ENCODE measurements around the gene CRTC1.

The CRTC1 gene

DNA sequence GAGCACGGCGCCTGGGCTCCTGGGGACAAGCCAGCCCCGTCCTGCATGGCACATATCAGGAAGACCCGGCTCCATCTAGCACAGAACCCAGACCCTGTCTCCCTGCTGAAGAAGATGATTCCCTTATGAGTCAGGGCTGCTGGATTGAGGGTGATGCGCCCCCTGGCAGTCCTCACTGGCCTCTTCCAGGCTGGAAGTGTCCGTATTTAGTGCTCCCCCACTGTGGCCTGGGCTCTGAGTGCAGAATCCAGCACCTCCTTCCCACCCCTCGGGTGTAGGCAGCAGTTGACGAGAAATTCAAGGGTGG lies 92.8 kb downstream of the CRTC1 start:
- no peak overlapping the region for H3K4me3 ChIP-seq (ENCODE audit: low read length)
- DNase-seq (ENCODE audit: low read depth) = peak; percentile 36
- TF ChIP-seq, protein P1, sequence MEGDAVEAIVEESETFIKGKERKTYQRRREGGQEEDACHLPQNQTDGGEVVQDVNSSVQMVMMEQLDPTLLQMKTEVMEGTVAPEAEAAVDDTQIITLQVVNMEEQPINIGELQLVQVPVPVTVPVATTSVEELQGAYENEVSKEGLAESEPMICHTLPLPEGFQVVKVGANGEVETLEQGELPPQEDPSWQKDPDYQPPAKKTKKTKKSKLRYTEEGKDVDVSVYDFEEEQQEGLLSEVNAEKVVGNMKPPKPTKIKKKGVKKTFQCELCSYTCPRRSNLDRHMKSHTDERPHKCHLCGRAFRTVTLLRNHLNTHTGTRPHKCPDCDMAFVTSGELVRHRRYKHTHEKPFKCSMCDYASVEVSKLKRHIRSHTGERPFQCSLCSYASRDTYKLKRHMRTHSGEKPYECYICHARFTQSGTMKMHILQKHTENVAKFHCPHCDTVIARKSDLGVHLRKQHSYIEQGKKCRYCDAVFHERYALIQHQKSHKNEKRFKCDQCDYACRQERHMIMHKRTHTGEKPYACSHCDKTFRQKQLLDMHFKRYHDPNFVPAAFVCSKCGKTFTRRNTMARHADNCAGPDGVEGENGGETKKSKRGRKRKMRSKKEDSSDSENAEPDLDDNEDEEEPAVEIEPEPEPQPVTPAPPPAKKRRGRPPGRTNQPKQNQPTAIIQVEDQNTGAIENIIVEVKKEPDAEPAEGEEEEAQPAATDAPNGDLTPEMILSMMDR (IDR thresholded peaks at IDR 0.05; ENCODE audit: insufficient read depth, low read depth, low read length, missing control alignments) = no peak

DNA sequence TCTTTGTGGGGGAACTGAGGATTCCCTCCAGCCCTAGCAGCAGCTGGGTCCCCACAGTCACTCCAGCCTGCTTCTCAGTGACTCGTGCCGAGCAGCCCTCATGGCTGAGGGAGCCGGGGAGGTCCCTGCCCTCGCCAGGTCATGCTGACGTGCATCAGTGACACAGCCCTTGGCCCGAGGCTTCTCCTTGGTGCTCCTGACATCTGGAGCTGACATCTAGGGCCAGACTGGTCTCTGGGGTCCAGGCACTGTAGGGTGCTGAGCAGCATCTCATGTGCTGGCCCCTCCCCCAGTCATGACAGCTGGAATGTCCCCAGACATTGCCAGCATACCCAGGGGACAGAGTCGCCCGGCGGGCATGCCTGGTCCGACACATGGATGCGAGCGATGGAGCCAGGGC lies 93.3 kb downstream of the CRTC1 start:
- H3K4me3 ChIP-seq (ENCODE audit: low read length) = no peak overlapping the region
- DNase-seq (ENCODE audit: low read depth) = peak; percentile 38
- TF ChIP-seq, protein P1 (IDR thresholded peaks at IDR 0.05; ENCODE audit: insufficient read depth, low read depth, low read length, missing control alignments) = no peak

DNA sequence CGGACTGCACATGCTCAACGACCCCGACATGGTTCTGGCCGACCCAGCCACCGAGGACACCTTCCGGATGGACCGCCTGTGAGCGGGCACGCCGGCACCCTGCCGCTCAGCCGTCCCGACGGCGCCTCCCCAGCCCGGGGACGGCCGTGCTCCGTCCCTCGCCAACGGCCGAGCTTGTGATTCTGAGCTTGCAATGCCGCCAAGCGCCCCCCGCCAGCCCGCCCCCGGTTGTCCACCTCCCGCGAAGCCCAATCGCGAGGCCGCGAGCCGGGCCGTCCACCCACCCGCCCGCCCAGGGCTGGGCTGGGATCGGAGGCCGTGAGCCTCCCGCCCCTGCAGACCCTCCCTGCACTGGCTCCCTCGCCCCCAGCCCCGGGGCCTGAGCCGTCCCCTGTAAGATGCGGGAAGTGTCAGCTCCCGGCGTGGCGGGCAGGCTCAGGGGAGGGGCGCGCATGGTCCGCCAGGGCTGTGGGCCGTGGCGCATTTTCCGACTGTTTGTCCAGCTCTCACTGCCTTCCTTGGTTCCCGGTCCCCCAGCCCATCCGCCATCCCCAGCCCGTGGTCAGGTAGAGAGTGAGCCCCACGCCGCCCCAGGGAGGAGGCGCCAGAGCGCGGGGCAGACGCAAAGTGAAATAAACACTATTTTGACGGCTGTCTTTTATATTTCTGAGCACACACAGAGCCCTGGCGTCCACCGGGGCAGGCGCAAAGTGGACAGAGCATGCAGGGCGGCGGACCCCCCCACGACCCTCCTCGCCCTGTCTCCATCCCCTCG lies 94.0 kb downstream of the CRTC1 start:
- DNase-seq (ENCODE audit: low read depth) = no peak
- TF ChIP-seq, protein P1 (IDR thresholded peaks at IDR 0.05; ENCODE audit: insufficient read depth, low read depth, low read length, missing control alignments) = no peak
- no peak overlapping the region for H3K4me3 ChIP-seq (ENCODE audit: low read length)

DNA sequence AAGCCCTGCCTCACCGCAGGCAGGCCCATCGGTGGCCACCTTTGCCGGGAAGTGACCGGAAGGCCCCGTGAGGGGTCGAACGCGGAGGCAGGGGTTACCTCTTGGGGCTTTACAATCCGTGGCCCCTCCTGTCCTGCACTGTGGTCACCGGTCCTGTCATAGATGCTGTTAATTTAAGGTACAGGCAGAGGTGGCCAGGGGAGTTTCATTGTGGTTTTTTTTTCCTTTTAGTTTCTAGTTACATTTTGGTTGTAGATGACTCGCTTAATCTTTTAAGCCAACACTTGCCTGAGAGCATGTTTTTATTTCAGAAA lies 94.6 kb downstream of the CRTC1 start:
- TF ChIP-seq, protein P1 (IDR thresholded peaks at IDR 0.05; ENCODE audit: insufficient read depth, low read depth, low read length, missing control alignments) = no peak
- no peak overlapping the region for H3K4me3 ChIP-seq (ENCODE audit: low read length)
- no peak for DNase-seq (ENCODE audit: low read depth)

DNA sequence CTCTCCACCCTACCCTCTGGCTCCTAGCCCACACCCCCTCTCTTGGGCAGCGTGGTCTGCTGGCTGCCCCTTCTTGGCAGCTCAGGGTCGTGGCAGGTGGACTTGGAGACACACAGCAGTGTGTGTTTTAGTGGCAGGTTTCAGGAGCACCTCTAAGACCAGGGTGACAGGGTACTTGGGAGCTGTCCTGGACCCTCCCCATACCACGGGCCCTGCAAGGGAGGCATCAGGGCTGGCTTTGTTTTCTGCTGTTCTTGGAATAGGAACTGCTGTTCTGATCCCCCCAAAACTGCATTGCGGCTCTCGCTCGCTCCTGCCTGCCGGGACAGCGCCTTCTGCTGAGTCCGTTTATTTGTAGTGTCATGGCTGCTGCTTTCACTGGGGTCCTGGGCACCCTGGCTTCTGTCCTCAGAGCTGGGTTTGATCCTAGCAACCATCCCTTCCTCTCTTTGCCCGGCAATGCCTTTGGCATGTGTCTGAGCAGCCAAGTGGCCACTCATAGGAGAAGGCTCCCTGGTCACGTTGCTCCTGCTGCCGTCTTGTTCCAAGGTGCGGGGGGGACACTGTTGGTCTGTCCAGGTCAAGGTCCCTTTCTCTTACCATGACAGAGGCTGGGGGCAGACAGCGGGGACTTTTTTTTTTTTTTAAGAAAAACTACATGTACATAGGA lies 95.5 kb downstream of the CRTC1 start:
- no peak overlapping the region for H3K4me3 ChIP-seq (ENCODE audit: low read length)
- TF ChIP-seq, protein P1 (IDR thresholded peaks at IDR 0.05; ENCODE audit: insufficient read depth, low read depth, low read length, missing control alignments) = no peak
- DNase-seq (ENCODE audit: low read depth) = no peak

DNA sequence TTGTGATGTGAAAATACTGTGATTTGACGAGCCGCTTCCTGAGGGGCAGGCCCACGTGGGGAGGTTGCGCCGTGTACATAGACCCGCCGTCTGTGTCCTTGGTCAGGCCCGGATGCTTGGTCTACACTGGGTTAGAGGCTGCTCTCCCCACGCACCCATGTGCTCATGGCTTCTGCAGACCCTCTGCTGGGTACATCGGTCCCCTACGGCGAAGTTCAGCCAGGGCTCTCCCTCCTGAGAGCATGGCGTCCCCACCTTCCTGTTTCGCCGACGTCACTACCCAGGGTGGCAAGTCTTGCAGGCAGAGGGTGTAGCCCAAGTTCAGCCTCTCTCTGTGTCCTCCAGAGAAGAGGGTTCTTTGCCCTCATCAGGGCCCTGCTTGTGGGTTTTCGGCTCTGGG lies 96.6 kb downstream of the CRTC1 start:
- TF ChIP-seq, protein P1 (IDR thresholded peaks at IDR 0.05; ENCODE audit: insufficient read depth, low read depth, low read length, missing control alignments) = no peak
- no peak for DNase-seq (ENCODE audit: low read depth)
- H3K4me3 ChIP-seq (ENCODE audit: low read length) = no peak overlapping the region

DNA sequence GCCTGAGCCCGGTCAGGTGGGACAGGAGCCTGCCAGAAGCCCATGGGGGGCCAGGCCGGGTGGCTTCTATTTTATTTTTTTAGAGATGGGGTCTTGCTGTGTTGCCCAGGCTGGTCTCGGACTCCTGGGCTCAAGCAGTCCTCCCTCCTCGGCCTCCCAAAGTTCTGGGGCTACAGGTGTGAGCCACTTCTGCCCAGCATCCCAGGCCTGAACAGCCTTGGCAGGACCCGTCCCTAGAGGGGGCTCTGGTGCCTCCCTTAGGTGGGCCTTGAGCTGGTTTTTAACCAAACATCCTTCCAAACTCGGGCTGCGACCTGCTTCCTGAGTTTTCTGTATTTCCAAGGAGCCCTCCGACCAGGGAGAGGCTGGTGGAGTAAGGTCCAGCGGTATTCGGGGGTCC lies 97.2 kb downstream of the CRTC1 start:
- TF ChIP-seq, protein P1 (IDR thresholded peaks at IDR 0.05; ENCODE audit: insufficient read depth, low read depth, low read length, missing control alignments) = no peak
- no peak for DNase-seq (ENCODE audit: low read depth)
- no peak overlapping the region for H3K4me3 ChIP-seq (ENCODE audit: low read length)

All from epithelial cell of esophagus (primary cell).